ENCODE measurements around the gene ITPK1.

ITPK1 gene

GRCh38 chr14:93010130-93010499, 105.6 kb downstream of the ITPK1 start:
- H3K27ac ChIP-seq: peak overlapping the region; percentile 98
- TF ChIP-seq CTCF (conservative IDR thresholded peaks at IDR 0.05): no peak
- TF ChIP-seq ZFX (IDR thresholded peaks at IDR 0.05): no peak

GRCh38 chr14:93009471-93010129, 106.1 kb downstream of the ITPK1 start:
- H3K27ac ChIP-seq: peak overlapping the region; percentile 98; the same call in 1 of the 2 replicates

GRCh38 chr14:93008381-93008780, 107.3 kb downstream of the ITPK1 start:
- H3K27ac ChIP-seq: peak overlapping the region; percentile 83; the same call in 1 of the 2 replicates
- TF ChIP-seq ZFX (IDR thresholded peaks at IDR 0.05) (no peak), CTCF (conservative IDR thresholded peaks at IDR 0.05) (no peak)

More at GRCh38 chr14:93009471-93010129, 106.1 kb downstream of the ITPK1 start:
- TF ChIP-seq ZFX (IDR thresholded peaks at IDR 0.05) (no peak), CTCF (conservative IDR thresholded peaks at IDR 0.05) (no peak)

GRCh38 chr14:93007225-93007997, 108.3 kb downstream of the ITPK1 start:
- no peak for TF ChIP-seq ZFX (IDR thresholded peaks at IDR 0.05)
- TF ChIP-seq CTCF (conservative IDR thresholded peaks at IDR 0.05): no peak
- peak overlapping the region; percentile 83 for H3K27ac ChIP-seq

- TF ChIP-seq CTCF (conservative IDR thresholded peaks at IDR 0.05) (no peak), ZFX (IDR thresholded peaks at IDR 0.05) (no peak)
- H3K27ac ChIP-seq: peak overlapping the region; percentile 83
These were observed 109.1 kb downstream of the ITPK1 start for GRCh38 chr14:93006567-93007051.

- TF ChIP-seq CTCF (conservative IDR thresholded peaks at IDR 0.05) (no peak), ZFX (IDR thresholded peaks at IDR 0.05) (no peak)
These were observed 109.9 kb downstream of the ITPK1 start for GRCh38 chr14:93005838-93006237.

More at GRCh38 chr14:93005838-93006237, 109.9 kb downstream of the ITPK1 start:
- H3K27ac ChIP-seq: peak overlapping the region; percentile 83
